Liver (tissue), 3 donors: ENCODE data around the gene SMIM14.

ENCODE experiments used
- CTCF ChIP-seq: fragments of 150-350 bp; IDR thresholded peaks from 2 replicates; pipeline ENCODE4 v1.5.1; 2017; ENCODE audit warnings: improper control_type of control experiment, low read depth, low read length; ENCODE audit not compliant: missing input control
- EGR1 ChIP-seq, 2 donors: IDR thresholded peaks; 2 replicates each; pipeline ENCODE4 v1.6.1; 2016 to 2018; ENCODE audit warnings: antibody characterized with exemption in 2 of 2, low read depth in 2 of 2
- JUND ChIP-seq, 2 donors: IDR thresholded peaks; 2 replicates each; pipeline ENCODE4 v1.6.1; 2016; ENCODE audit warnings: antibody characterized with exemption in 2 of 2
- MAX ChIP-seq: IDR thresholded peaks from 2 replicates; pipeline ENCODE4 v1.6.1; 2016; ENCODE audit warnings: antibody characterized with exemption
- REST ChIP-seq: IDR thresholded peaks from 2 replicates; pipeline ENCODE4 v1.6.1; 2016; ENCODE audit warnings: antibody characterized with exemption, mild to moderate bottlenecking
- TAF1 ChIP-seq: conservative IDR thresholded peaks from 2 replicates; pipeline ENCODE4 v1.6.1; 2016; ENCODE audit warnings: antibody characterized with exemption, mild to moderate bottlenecking
- donor health status: healthy.
- donor health status: healthy.

- TF ChIP-seq TAF1 (no peak), CTCF (no peak), MAX (no peak), EGR1 (IDR thresholded peaks at IDR 0.05; ENCODE audit: low read depth in 2 of 2) (no peak), JUND (IDR thresholded peaks at IDR 0.05) (no peak), REST (no peak)
Observed at GRCh38 chr4:39631700-39632079, 7.0 kb downstream of the SMIM14 start.
